WTC11 (cell line): ENCODE results near the gene PPA2. TPM values are rescaled to one million over a fixed set of nuclear protein-coding genes. Genes with fewer than 3 reads are reported as not detected.

ENCODE experiments used
- ATAC-seq: fragments of 200-7000 bp; cut with Tn5 transposase; 2 replicates; pipeline ENCODE4 v1.10.0; 2021; ENCODE audit warnings: mild to moderate bottlenecking, moderate library complexity
- CTCF ChIA-PET: fragments of 300-600 bp; sonication (Branson Sonifier 250); formaldehyde crosslinking; loops from one replicate; lab custom pipeline; 2021; ENCODE audit warnings: antibody characterized with exemption; lab: Charles Lee
- POLR2A ChIA-PET: fragments of 350-600 bp; sonication (Branson Sonifier 250); formaldehyde crosslinking; loops from one replicate; lab custom pipeline; 2021; ENCODE audit warnings: antibody characterized with exemption; lab: Charles Lee
- DNase-seq: peaks from one replicate; pipeline ENCODE4 v3.0.0; 2021; ENCODE audit warnings: low spot score
- H3K27ac Mint-ChIP-seq: 2 replicates; pipeline ENCODE4 v1.8.0; 2021; ENCODE audit warnings: mixed read lengths
- H3K27me3 Mint-ChIP-seq: 2 replicates; pipeline ENCODE4 v1.8.0; 2021; ENCODE audit warnings: low read depth, mild to moderate bottlenecking, moderate library complexity, mixed read lengths
- H3K36me3 Mint-ChIP-seq: 2 replicates; pipeline ENCODE4 v1.8.0; 2021; ENCODE audit warnings: mixed read lengths
- H3K4me1 Mint-ChIP-seq: 2 replicates; pipeline ENCODE4 v1.8.0; 2022; ENCODE audit warnings: mixed read lengths
- H3K4me3 Mint-ChIP-seq: 2 replicates; pipeline ENCODE4 v1.8.0; 2021; ENCODE audit warnings: mild to moderate bottlenecking, moderate library complexity, mixed read lengths
- H3K9me3 Mint-ChIP-seq: 2 replicates; pipeline ENCODE4 v1.8.0; 2021; ENCODE audit warnings: mixed read lengths
- ARID4B ChIP-seq: sonication (generic); formaldehyde crosslinking; IDR thresholded peaks from 2 replicates; pipeline ENCODE4 v1.8.0; 2023; ENCODE audit warnings: missing genetic modification reagents, mild to moderate bottlenecking, borderline replicate concordance
- CDX4 ChIP-seq: fragments of 250-450 bp; sonication (Bioruptor Pico); IDR thresholded peaks from 2 replicates; pipeline ENCODE4 v1.9.0; 2021; ENCODE audit warnings: moderate library complexity, mild to moderate bottlenecking, inconsistent platforms, borderline replicate concordance
- ELF4 ChIP-seq: sonication (generic); formaldehyde crosslinking; IDR thresholded peaks from 2 replicates; pipeline ENCODE4 v1.8.1; 2022; ENCODE audit warnings: low read depth, mild to moderate bottlenecking, moderate library complexity, missing genetic modification reagents
- ETV6 ChIP-seq: sonication (generic); formaldehyde crosslinking; IDR thresholded peaks from 2 replicates; pipeline ENCODE4 v1.8.1; 2022; ENCODE audit warnings: mild to moderate bottlenecking, missing genetic modification reagents
- NFE2L1 ChIP-seq: sonication (generic); formaldehyde crosslinking; IDR thresholded peaks from 2 replicates; pipeline ENCODE4 v1.8.1; 2023; ENCODE audit warnings: missing genetic modification reagents
- NFYB ChIP-seq: sonication (generic); formaldehyde crosslinking; conservative IDR thresholded peaks from 2 replicates; pipeline ENCODE4 v1.8.0; 2022; ENCODE audit warnings: low read depth, missing genetic modification reagents
- SMAD4 ChIP-seq: sonication (generic); formaldehyde crosslinking; IDR thresholded peaks from 2 replicates; pipeline ENCODE4 v1.8.0; 2022; ENCODE audit warnings: mild to moderate bottlenecking, missing genetic modification reagents
- USF1 ChIP-seq: sonication (generic); formaldehyde crosslinking; IDR thresholded peaks from 2 replicates; pipeline ENCODE4 v1.8.0; 2022; ENCODE audit warnings: mild to moderate bottlenecking, missing genetic modification reagents
- USF2 ChIP-seq: sonication (generic); formaldehyde crosslinking; IDR thresholded peaks from 2 replicates; pipeline ENCODE4 v1.8.1; 2023; ENCODE audit warnings: mild to moderate bottlenecking, missing genetic modification reagents, moderate library complexity
- ZMAT4 ChIP-seq: fragments of 250-450 bp; sonication (Bioruptor Pico); IDR thresholded peaks from 2 replicates; pipeline ENCODE4 v1.9.0; 2021; ENCODE audit warnings: mild to moderate bottlenecking
- ZNF121 ChIP-seq: sonication (generic); formaldehyde crosslinking; IDR thresholded peaks from 2 replicates; pipeline ENCODE4 v1.8.0; 2023; ENCODE audit warnings: missing genetic modification reagents
- ZNF263 ChIP-seq: sonication (generic); formaldehyde crosslinking; IDR thresholded peaks from 2 replicates; pipeline ENCODE4 v1.8.1; 2022; ENCODE audit warnings: low read depth, mild to moderate bottlenecking, moderate library complexity, missing genetic modification reagents
- ZNF281 ChIP-seq: sonication (generic); formaldehyde crosslinking; IDR thresholded peaks from 2 replicates; pipeline ENCODE4 v1.8.0; 2023; ENCODE audit warnings: mild to moderate bottlenecking, missing genetic modification reagents
- ZNF416 ChIP-seq: fragments of 250-450 bp; sonication (Bioruptor Pico); IDR thresholded peaks from 2 replicates; pipeline ENCODE4 v1.9.0; 2021; ENCODE audit warnings: mild to moderate bottlenecking, inconsistent platforms
- ZNF532 ChIP-seq: fragments of 250-450 bp; sonication (Bioruptor Pico); IDR thresholded peaks from 2 replicates; pipeline ENCODE4 v1.9.0; 2021; ENCODE audit warnings: mild to moderate bottlenecking, borderline replicate concordance
- total RNA-seq: library from RNA; stranded (reverse); gene quantifications from 3 replicates; pipeline ENCODE4 v1.2.3, GENCODE V29; 2021

PPA2 gene
- total RNA-seq, 1 experiment from 2014 or later = 50.8 TPM

- Mint-ChIP-seq H3K36me3 (no peaks in the 10 kb centered on the region), H3K9me3 (no peaks in the 10 kb centered on the region), H3K27ac (no peak overlapping the region), H3K27me3 (no peaks in the 10 kb centered on the region), H3K4me3 (no peak overlapping the region), H3K4me1 (no peaks in the 10 kb centered on the region)
- POLR2A ChIA-PET = no interaction called here
- CTCF ChIA-PET = no interaction called here
- no peak for TF ChIP-seq ZNF121 (CRISPR knock-in tag)
- TF ChIP-seq NFE2L1 (CRISPR knock-in tag) = no peak
- TF ChIP-seq USF2 (CRISPR knock-in tag) = no peak
- TF ChIP-seq SMAD4 (CRISPR knock-in tag) = no peak
- no peak for TF ChIP-seq ETV6
- no peak for TF ChIP-seq ZNF532 (CRISPR knock-in tag)
- no peak for TF ChIP-seq NFYB (CRISPR knock-in tag)
- TF ChIP-seq ZMAT4 = no peak
- TF ChIP-seq ARID4B = no peak
- TF ChIP-seq USF1 (CRISPR knock-in tag) = no peak
- no peak for TF ChIP-seq ELF4 (CRISPR knock-in tag)
- TF ChIP-seq CDX4 = no peak
- no peak for TF ChIP-seq ZNF263 (CRISPR knock-in tag)
- TF ChIP-seq ZNF281 (CRISPR knock-in tag) = no peak
- TF ChIP-seq ZNF416 (CRISPR knock-in tag) = no peak
- DNase-seq = no peak
- no peak for ATAC-seq
Observed at GRCh38 chr4:105345838-105346237, 128.0 kb downstream of the PPA2 start.
